Activated T-helper 2 cell treated with anti-CD3 and anti-CD28 coated beads, Interferon-gamma antibody, Interleukin-2, Interleukin-4, amounts not matched to agents 10 μg/mL and 5 μg/mL and 100 μg/mL, durations not matched to agents 14 hours and 24 hours and 36 hours (primary cell): ENCODE measurements around the gene KRTAP10-11. TPM values are rescaled to one million over a fixed set of nuclear protein-coding genes. Genes with fewer than 3 reads are reported as not detected.
"Not testable (repeated sequence)": the region's sequence is repeated elsewhere in the genome, so short reads cannot be mapped to it uniquely, and the experiment has no call there.

Source experiments
- DNase-seq: peaks from one replicate; pipeline ENCODE4 v3.0.0; 2021; ENCODE audit warnings: low spot score
- H3K27ac Mint-ChIP-seq: one replicate; pipeline ENCODE4 v1.8.0; 2021; ENCODE audit warnings: mixed read lengths
- H3K27me3 Mint-ChIP-seq: one replicate; pipeline ENCODE4 v1.8.0; 2021; ENCODE audit warnings: low read depth, mixed read lengths
- H3K36me3 Mint-ChIP-seq: one replicate; pipeline ENCODE4 v1.8.0; 2021; ENCODE audit warnings: low read depth, mixed read lengths
- H3K4me1 Mint-ChIP-seq: one replicate; pipeline ENCODE4 v1.8.0; 2021; ENCODE audit warnings: low read depth, mixed read lengths
- H3K4me3 Mint-ChIP-seq: one replicate; pipeline ENCODE4 v1.8.0; 2021; ENCODE audit warnings: low read depth, mild to moderate bottlenecking, moderate library complexity, mixed read lengths
- H3K9me3 Mint-ChIP-seq: one replicate; pipeline ENCODE4 v1.8.0; 2021; ENCODE audit warnings: mixed read lengths
- intact Hi-C: fragments of 100-400 bp; cut with micrococcal nuclease; formaldehyde crosslinking; loops from one replicate; pipeline ENCODE4 v1.15.1; 2023
- total RNA-seq: library from RNA; stranded (reverse); gene quantifications from 2 replicates; pipeline ENCODE4 v1.2.3, GENCODE V29; 2022

KRTAP10-11 gene
- not detected in 2 replicates for total RNA-seq

GRCh38 chr21:44646366-44647221, at the start of gene KRTAP10-11:
Gene KRTAP10-11, plus strand, starts transcription at chr21:44646414. Its CDS starts 45 bp downstream, at chr21:44646459.
- intact Hi-C loops, H3K4me1 Mint-ChIP-seq, H3K27ac Mint-ChIP-seq, H3K36me3 Mint-ChIP-seq, H3K4me3 Mint-ChIP-seq, DNase-seq, H3K27me3 Mint-ChIP-seq: not testable (repeated sequence)
- peaks cover 28% of the 10 kb centered on the region for H3K9me3 Mint-ChIP-seq

GRCh38 chr21:44598061-44598460, 48.2 kb upstream of the KRTAP10-11 start:
- H3K27me3 Mint-ChIP-seq = peaks cover 2% of the 10 kb centered on the region
- H3K27ac Mint-ChIP-seq = no peak overlapping the region
- H3K4me3 Mint-ChIP-seq = no peak overlapping the region
- no peaks in the 10 kb centered on the region for H3K9me3 Mint-ChIP-seq
- intact Hi-C loops = no loop called here
- H3K36me3 Mint-ChIP-seq = no peaks in the 10 kb centered on the region
- DNase-seq = no peak
- H3K4me1 Mint-ChIP-seq = no peaks in the 10 kb centered on the region

GRCh38 chr21:44599264-44600029, 46.8 kb upstream of the KRTAP10-11 start:
- Mint-ChIP-seq H3K36me3 (no peaks in the 10 kb centered on the region), H3K4me1 (no peaks in the 10 kb centered on the region), H3K9me3 (no peaks in the 10 kb centered on the region), H3K27me3 (peaks cover 2% of the 10 kb centered on the region), H3K4me3 (no peak overlapping the region), H3K27ac (no peak overlapping the region)
- intact Hi-C loops = no loop called here
- no peak for DNase-seq

GRCh38 chr21:44600118-44600978, 45.9 kb upstream of the KRTAP10-11 start, which contains the start of gene KRTAP10-7:
Gene KRTAP10-7, plus strand, starts transcription at chr21:44600597. Its CDS starts 25 bp downstream, at chr21:44600622.
- H3K4me3 Mint-ChIP-seq, DNase-seq, H3K27ac Mint-ChIP-seq, H3K36me3 Mint-ChIP-seq, H3K27me3 Mint-ChIP-seq, intact Hi-C loops, H3K4me1 Mint-ChIP-seq, H3K9me3 Mint-ChIP-seq: not testable (repeated sequence)

- H3K27ac Mint-ChIP-seq, H3K36me3 Mint-ChIP-seq, intact Hi-C loops, H3K9me3 Mint-ChIP-seq, H3K4me1 Mint-ChIP-seq, DNase-seq, H3K4me3 Mint-ChIP-seq: not testable (repeated sequence)
- peaks cover 11% of the 10 kb centered on the region for H3K27me3 Mint-ChIP-seq
These were observed 45.1 kb upstream of the KRTAP10-11 start for GRCh38 chr21:44601091-44601490.

GRCh38 chr21:44601596-44602462, 44.4 kb upstream of the KRTAP10-11 start:
- Mint-ChIP-seq H3K4me3 (no peak overlapping the region), H3K9me3 (peaks cover 4% of the 10 kb centered on the region), H3K27me3 (peaks cover 14% of the 10 kb centered on the region), H3K27ac (no peak overlapping the region), H3K4me1 (no peaks in the 10 kb centered on the region), H3K36me3 (no peaks in the 10 kb centered on the region)
- DNase-seq = no peak
- intact Hi-C loops = no loop called here

GRCh38 chr21:44602463-44602850, 43.8 kb upstream of the KRTAP10-11 start:
- DNase-seq = no peak
- peaks cover 4% of the 10 kb centered on the region for H3K9me3 Mint-ChIP-seq
- no peaks in the 10 kb centered on the region for H3K4me1 Mint-ChIP-seq
- H3K27ac Mint-ChIP-seq = no peak overlapping the region
- H3K36me3 Mint-ChIP-seq = no peaks in the 10 kb centered on the region
- H3K4me3 Mint-ChIP-seq = no peak overlapping the region
- intact Hi-C loops = no loop called here
- H3K27me3 Mint-ChIP-seq = peaks cover 14% of the 10 kb centered on the region

GRCh38 chr21:44603109-44603875, 42.9 kb upstream of the KRTAP10-11 start:
- peaks cover 14% of the 10 kb centered on the region for H3K27me3 Mint-ChIP-seq
- H3K9me3 Mint-ChIP-seq = peaks cover 4% of the 10 kb centered on the region
- H3K4me3 Mint-ChIP-seq = no peak overlapping the region
- DNase-seq = no peak
- no peaks in the 10 kb centered on the region for H3K36me3 Mint-ChIP-seq
- no peak overlapping the region for H3K27ac Mint-ChIP-seq
- no peaks in the 10 kb centered on the region for H3K4me1 Mint-ChIP-seq
- intact Hi-C loops = no loop called here

GRCh38 chr21:44603911-44604310, 42.3 kb upstream of the KRTAP10-11 start:
- DNase-seq = no peak
- intact Hi-C loops = no loop called here
- Mint-ChIP-seq H3K9me3 (peaks cover 6% of the 10 kb centered on the region), H3K27ac (no peak overlapping the region), H3K4me3 (no peak overlapping the region), H3K27me3 (peaks cover 12% of the 10 kb centered on the region), H3K36me3 (no peaks in the 10 kb centered on the region), H3K4me1 (no peaks in the 10 kb centered on the region)

GRCh38 chr21:44606495-44606894, 39.7 kb upstream of the KRTAP10-11 start:
- H3K27ac Mint-ChIP-seq = no peak overlapping the region
- peaks cover 12% of the 10 kb centered on the region for H3K27me3 Mint-ChIP-seq
- H3K9me3 Mint-ChIP-seq = peaks cover 32% of the 10 kb centered on the region
- no peak overlapping the region for H3K4me3 Mint-ChIP-seq
- intact Hi-C loops = no loop called here
- no peaks in the 10 kb centered on the region for H3K4me1 Mint-ChIP-seq
- DNase-seq = no peak
- no peaks in the 10 kb centered on the region for H3K36me3 Mint-ChIP-seq

- Mint-ChIP-seq H3K9me3 (peaks cover 38% of the 10 kb centered on the region), H3K27ac (no peak overlapping the region), H3K4me1 (no peaks in the 10 kb centered on the region), H3K4me3 (no peak overlapping the region), H3K27me3 (peaks cover 12% of the 10 kb centered on the region), H3K36me3 (no peaks in the 10 kb centered on the region)
- DNase-seq = no peak
- intact Hi-C loops = no loop called here
These were observed 37.0 kb upstream of the KRTAP10-11 start for GRCh38 chr21:44609193-44609592.
